ENCODE data around the gene ZNF280D.

- TF ChIP-seq CTCF (IDR thresholded peaks at IDR 0.05) (no peak), POLR2AphosphoS5 (IDR thresholded peaks at IDR 0.05; ENCODE audit: low read depth, low read length) (no peak), TCF7L2 (IDR thresholded peaks at IDR 0.05; ENCODE audit: low read depth, low read length) (no peak)
- TF ChIP-seq, protein P1, sequence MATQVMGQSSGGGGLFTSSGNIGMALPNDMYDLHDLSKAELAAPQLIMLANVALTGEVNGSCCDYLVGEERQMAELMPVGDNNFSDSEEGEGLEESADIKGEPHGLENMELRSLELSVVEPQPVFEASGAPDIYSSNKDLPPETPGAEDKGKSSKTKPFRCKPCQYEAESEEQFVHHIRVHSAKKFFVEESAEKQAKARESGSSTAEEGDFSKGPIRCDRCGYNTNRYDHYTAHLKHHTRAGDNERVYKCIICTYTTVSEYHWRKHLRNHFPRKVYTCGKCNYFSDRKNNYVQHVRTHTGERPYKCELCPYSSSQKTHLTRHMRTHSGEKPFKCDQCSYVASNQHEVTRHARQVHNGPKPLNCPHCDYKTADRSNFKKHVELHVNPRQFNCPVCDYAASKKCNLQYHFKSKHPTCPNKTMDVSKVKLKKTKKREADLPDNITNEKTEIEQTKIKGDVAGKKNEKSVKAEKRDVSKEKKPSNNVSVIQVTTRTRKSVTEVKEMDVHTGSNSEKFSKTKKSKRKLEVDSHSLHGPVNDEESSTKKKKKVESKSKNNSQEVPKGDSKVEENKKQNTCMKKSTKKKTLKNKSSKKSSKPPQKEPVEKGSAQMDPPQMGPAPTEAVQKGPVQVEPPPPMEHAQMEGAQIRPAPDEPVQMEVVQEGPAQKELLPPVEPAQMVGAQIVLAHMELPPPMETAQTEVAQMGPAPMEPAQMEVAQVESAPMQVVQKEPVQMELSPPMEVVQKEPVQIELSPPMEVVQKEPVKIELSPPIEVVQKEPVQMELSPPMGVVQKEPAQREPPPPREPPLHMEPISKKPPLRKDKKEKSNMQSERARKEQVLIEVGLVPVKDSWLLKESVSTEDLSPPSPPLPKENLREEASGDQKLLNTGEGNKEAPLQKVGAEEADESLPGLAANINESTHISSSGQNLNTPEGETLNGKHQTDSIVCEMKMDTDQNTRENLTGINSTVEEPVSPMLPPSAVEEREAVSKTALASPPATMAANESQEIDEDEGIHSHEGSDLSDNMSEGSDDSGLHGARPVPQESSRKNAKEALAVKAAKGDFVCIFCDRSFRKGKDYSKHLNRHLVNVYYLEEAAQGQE (IDR thresholded peaks at IDR 0.05; ENCODE audit: insufficient read depth in 1 of 2, low read depth in 2 of 2, low read length in 1 of 2), result no peak
These were observed 19.7 kb upstream of the ZNF280D start for GRCh38 chr15:56752986-56753385.

Data from Panc1 (cell line).